ENCODE results near the gene DRAXIN. TPM values are rescaled to one million over a fixed set of nuclear protein-coding genes. Genes with fewer than 3 reads are reported as not detected.

The DRAXIN gene
- total RNA-seq, 1 donor from 2014 or later = 0.21 TPM

GRCh38 chr1:11704194-11704529 lies 12.7 kb downstream of the DRAXIN start:
- no peak for TF ChIP-seq CTCF (IDR thresholded peaks at IDR 0.05)
- H3K27ac Mint-ChIP-seq (ENCODE audit: unreplicated experiment) = no peak overlapping the region
- no peaks in the 10 kb centered on the region for H3K4me1 Mint-ChIP-seq (ENCODE audit: unreplicated experiment)
- DNase-seq (ENCODE audit: extremely low spot score, unreplicated experiment) = no peak
- H3K9me3 Mint-ChIP-seq (ENCODE audit: unreplicated experiment) = no peaks in the 10 kb centered on the region
- peaks cover 35% of the 10 kb centered on the region for H3K27me3 Mint-ChIP-seq (ENCODE audit: unreplicated experiment)
- no peak overlapping the region for H3K4me3 Mint-ChIP-seq (ENCODE audit: unreplicated experiment)
- H3K36me3 Mint-ChIP-seq (ENCODE audit: unreplicated experiment) = no peaks in the 10 kb centered on the region

GRCh38 chr1:11704691-11705475 lies 13.4 kb downstream of the DRAXIN start:
- H3K27me3 Mint-ChIP-seq (ENCODE audit: unreplicated experiment) = peaks cover 34% of the 10 kb centered on the region
- H3K4me1 Mint-ChIP-seq (ENCODE audit: unreplicated experiment) = no peaks in the 10 kb centered on the region
- H3K27ac Mint-ChIP-seq (ENCODE audit: unreplicated experiment) = no peak overlapping the region
- no peaks in the 10 kb centered on the region for H3K36me3 Mint-ChIP-seq (ENCODE audit: unreplicated experiment)
- TF ChIP-seq CTCF (IDR thresholded peaks at IDR 0.05) = no peak
- H3K9me3 Mint-ChIP-seq (ENCODE audit: unreplicated experiment) = no peaks in the 10 kb centered on the region
- DNase-seq (ENCODE audit: extremely low spot score, unreplicated experiment) = no peak
- no peak overlapping the region for H3K4me3 Mint-ChIP-seq (ENCODE audit: unreplicated experiment)

DNA sequence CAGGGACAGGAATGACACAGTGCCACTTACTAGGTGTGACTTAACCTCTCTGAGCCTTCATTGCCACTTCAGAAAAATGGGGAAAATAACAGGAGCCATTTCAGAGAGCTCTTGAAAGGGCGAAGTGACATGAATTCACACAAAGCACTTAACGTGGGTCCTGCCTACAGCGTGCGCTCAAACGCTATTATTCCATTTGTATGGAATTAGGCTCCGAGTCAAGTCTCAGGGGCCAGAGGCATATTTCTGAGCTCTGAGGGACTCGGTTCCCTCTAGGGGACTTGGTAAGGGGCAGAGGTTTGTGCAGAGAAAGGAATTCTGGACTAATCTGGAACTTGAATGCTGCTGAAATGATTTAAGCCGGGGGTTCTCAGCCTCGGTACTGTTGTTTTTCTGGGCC lies 14.1 kb downstream of the DRAXIN start:
- Mint-ChIP-seq H3K27me3 (ENCODE audit: unreplicated experiment) (peaks cover 33% of the 10 kb centered on the region), H3K9me3 (ENCODE audit: unreplicated experiment) (no peaks in the 10 kb centered on the region), H3K36me3 (ENCODE audit: unreplicated experiment) (no peaks in the 10 kb centered on the region), H3K4me1 (ENCODE audit: unreplicated experiment) (no peaks in the 10 kb centered on the region), H3K4me3 (ENCODE audit: unreplicated experiment) (no peak overlapping the region), H3K27ac (ENCODE audit: unreplicated experiment) (no peak overlapping the region)
- no peak for DNase-seq (ENCODE audit: extremely low spot score, unreplicated experiment)
- TF ChIP-seq CTCF (IDR thresholded peaks at IDR 0.05) = no peak

- no peak overlapping the region for H3K27ac Mint-ChIP-seq (ENCODE audit: unreplicated experiment)
- H3K36me3 Mint-ChIP-seq (ENCODE audit: unreplicated experiment) = no peaks in the 10 kb centered on the region
- no peak for DNase-seq (ENCODE audit: extremely low spot score, unreplicated experiment)
- no peak for TF ChIP-seq CTCF (IDR thresholded peaks at IDR 0.05)
- peaks cover 28% of the 10 kb centered on the region for H3K27me3 Mint-ChIP-seq (ENCODE audit: unreplicated experiment)
- no peaks in the 10 kb centered on the region for H3K9me3 Mint-ChIP-seq (ENCODE audit: unreplicated experiment)
- no peak overlapping the region for H3K4me3 Mint-ChIP-seq (ENCODE audit: unreplicated experiment)
- no peaks in the 10 kb centered on the region for H3K4me1 Mint-ChIP-seq (ENCODE audit: unreplicated experiment)
Measured at GRCh38 chr1:11706292-11706691, 14.8 kb downstream of the DRAXIN start.

DNA sequence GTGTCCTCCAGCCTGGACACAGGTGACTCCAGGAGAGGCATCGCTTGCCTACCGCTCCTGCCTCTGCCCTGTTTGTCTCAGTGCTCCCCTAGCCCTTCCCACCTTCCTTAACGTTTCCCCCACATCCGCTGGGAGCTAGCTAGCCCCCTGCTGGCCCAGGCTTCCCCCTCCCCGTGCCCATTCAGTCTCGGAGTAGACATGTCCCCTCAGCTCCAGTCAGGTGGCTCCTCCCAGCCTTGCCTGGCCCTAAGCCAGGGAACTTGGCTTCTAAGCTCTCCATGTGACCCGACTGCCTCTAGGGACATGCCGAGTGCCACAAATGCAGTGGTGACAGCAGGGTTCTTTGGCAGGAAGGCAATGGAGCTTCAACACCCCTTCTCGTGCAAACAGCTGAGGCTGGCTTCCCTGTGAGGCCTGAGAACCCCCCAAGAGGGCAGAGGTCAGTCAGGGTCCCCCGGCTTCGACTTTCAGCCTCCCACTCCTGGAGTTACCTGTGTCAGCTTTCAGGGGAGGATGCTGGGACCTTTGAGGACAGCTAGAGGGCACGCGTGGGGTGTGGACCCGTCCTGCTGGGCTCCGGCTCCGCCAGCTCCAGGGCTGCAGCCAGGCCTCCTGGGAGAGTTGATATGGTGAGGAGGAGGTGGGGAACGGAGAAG lies 16.2 kb downstream of the DRAXIN start:
- Mint-ChIP-seq H3K27me3 (ENCODE audit: unreplicated experiment) (peaks cover 26% of the 10 kb centered on the region), H3K9me3 (ENCODE audit: unreplicated experiment) (no peaks in the 10 kb centered on the region), H3K27ac (ENCODE audit: unreplicated experiment) (no peak overlapping the region), H3K4me1 (ENCODE audit: unreplicated experiment) (no peaks in the 10 kb centered on the region), H3K36me3 (ENCODE audit: unreplicated experiment) (no peaks in the 10 kb centered on the region), H3K4me3 (ENCODE audit: unreplicated experiment) (no peak overlapping the region)
- no peak for DNase-seq (ENCODE audit: extremely low spot score, unreplicated experiment)
- TF ChIP-seq CTCF (IDR thresholded peaks at IDR 0.05) = no peak
